Measurements from ENCODE around the gene IL22RA2.

The IL22RA2 gene

GRCh38 chr6:137106183-137106582 lies 67.3 kb downstream of the IL22RA2 start:
- H3K36me3 ChIP-seq (replicated peaks), result no peaks in the 10 kb centered on the region
- TF ChIP-seq CTCF (IDR thresholded peaks at IDR 0.05; ENCODE audit: low read depth, low read length, missing control alignments), result no peak
- no peaks in the 10 kb centered on the region for H3K27me3 ChIP-seq (replicated peaks)
- in situ Hi-C loops (cut with HindIII; ENCODE audit: low pct_ligation_motif_present, low sequenced_read_pairs), result no loop called here
- no peak overlapping the region for H3K4me3 ChIP-seq (ENCODE audit: low read depth, low read length)
- no peak overlapping the region for H3K27ac ChIP-seq
- no peak for DNase-seq

GRCh38 chr6:137105375-137105774 lies 68.1 kb downstream of the IL22RA2 start:
- DNase-seq, result no peak
- H3K36me3 ChIP-seq (replicated peaks), result no peaks in the 10 kb centered on the region
- H3K27ac ChIP-seq, result no peak overlapping the region
- H3K4me3 ChIP-seq (ENCODE audit: low read depth, low read length), result no peak overlapping the region
- TF ChIP-seq CTCF (IDR thresholded peaks at IDR 0.05; ENCODE audit: low read depth, low read length, missing control alignments), result no peak
- no peaks in the 10 kb centered on the region for H3K27me3 ChIP-seq (replicated peaks)
- in situ Hi-C loops (cut with HindIII; ENCODE audit: low pct_ligation_motif_present, low sequenced_read_pairs), result no loop called here

GRCh38 chr6:137104926-137105325 lies 68.5 kb downstream of the IL22RA2 start:
- H3K27me3 ChIP-seq (replicated peaks), result no peaks in the 10 kb centered on the region
- in situ Hi-C loops (cut with HindIII; ENCODE audit: low pct_ligation_motif_present, low sequenced_read_pairs), result no loop called here
- no peak for TF ChIP-seq CTCF (IDR thresholded peaks at IDR 0.05; ENCODE audit: low read depth, low read length, missing control alignments)
- DNase-seq, result no peak
- H3K27ac ChIP-seq, result no peak overlapping the region
- no peak overlapping the region for H3K4me3 ChIP-seq (ENCODE audit: low read depth, low read length)
- H3K36me3 ChIP-seq (replicated peaks), result no peaks in the 10 kb centered on the region

GRCh38 chr6:137102851-137103492 lies 70.5 kb downstream of the IL22RA2 start:
- DNase-seq, result no peak
- in situ Hi-C loops (cut with HindIII; ENCODE audit: low pct_ligation_motif_present, low sequenced_read_pairs), result no loop called here
- no peaks in the 10 kb centered on the region for H3K27me3 ChIP-seq (replicated peaks)
- no peak overlapping the region for H3K4me3 ChIP-seq (ENCODE audit: low read depth, low read length)
- no peak overlapping the region for H3K27ac ChIP-seq
- H3K36me3 ChIP-seq (replicated peaks), result no peaks in the 10 kb centered on the region
- no peak for TF ChIP-seq CTCF (IDR thresholded peaks at IDR 0.05; ENCODE audit: low read depth, low read length, missing control alignments)

- TF ChIP-seq CTCF (IDR thresholded peaks at IDR 0.05; ENCODE audit: low read depth, low read length, missing control alignments), result no peak
- Histone ChIP-seq H3K36me3 (replicated peaks) (no peaks in the 10 kb centered on the region), H3K4me3 (ENCODE audit: low read depth, low read length) (no peak overlapping the region), H3K27me3 (replicated peaks) (no peaks in the 10 kb centered on the region), H3K27ac (no peak overlapping the region)
- in situ Hi-C loops (cut with HindIII; ENCODE audit: low pct_ligation_motif_present, low sequenced_read_pairs), result no loop called here
- no peak for DNase-seq
Observed at GRCh38 chr6:137102050-137102848, 71.2 kb downstream of the IL22RA2 start.
